Peyer's patch (tissue), 4 donors: Measurements from ENCODE around the gene RNF150.

Source experiments
- CTCF ChIP-seq, 6 experiments: fragments of 450-650 bp in 4 of 6; fragments of 200-600 bp in 2 of 6; sonication (generic) in 1 of 6; IDR thresholded peaks; one replicate each; pipeline ENCODE4 v1.5.1; 2017 to 2019; ENCODE audit warnings: antibody characterized with exemption in 6 of 6, mild to moderate bottlenecking in 3 of 6, moderate library complexity in 1 of 6
- POLR2A ChIP-seq, 2 donors: fragments of 450-650 bp; IDR thresholded peaks; one replicate each; pipeline ENCODE4 v1.5.1; 2017; ENCODE audit warnings: antibody characterized with exemption in 2 of 2, mild to moderate bottlenecking in 2 of 2, moderate library complexity in 2 of 2

- TF ChIP-seq POLR2A (IDR thresholded peaks at IDR 0.05) (no peak), CTCF (IDR thresholded peaks at IDR 0.05) (no peak)
Measured at GRCh38 chr4:140944572-140944971, 188.7 kb downstream of the RNF150 start.
